HG03103 (cell line): ENCODE results near the gene NRN1L.

Experiments used
- ATAC-seq: cut with Tn5 transposase; IDR thresholded peaks from one replicate; pipeline ENCODE4 v1.9.1; 2021; ENCODE audit warnings: low read depth; ENCODE audit not compliant: unreplicated experiment

The NRN1L gene

DNA sequence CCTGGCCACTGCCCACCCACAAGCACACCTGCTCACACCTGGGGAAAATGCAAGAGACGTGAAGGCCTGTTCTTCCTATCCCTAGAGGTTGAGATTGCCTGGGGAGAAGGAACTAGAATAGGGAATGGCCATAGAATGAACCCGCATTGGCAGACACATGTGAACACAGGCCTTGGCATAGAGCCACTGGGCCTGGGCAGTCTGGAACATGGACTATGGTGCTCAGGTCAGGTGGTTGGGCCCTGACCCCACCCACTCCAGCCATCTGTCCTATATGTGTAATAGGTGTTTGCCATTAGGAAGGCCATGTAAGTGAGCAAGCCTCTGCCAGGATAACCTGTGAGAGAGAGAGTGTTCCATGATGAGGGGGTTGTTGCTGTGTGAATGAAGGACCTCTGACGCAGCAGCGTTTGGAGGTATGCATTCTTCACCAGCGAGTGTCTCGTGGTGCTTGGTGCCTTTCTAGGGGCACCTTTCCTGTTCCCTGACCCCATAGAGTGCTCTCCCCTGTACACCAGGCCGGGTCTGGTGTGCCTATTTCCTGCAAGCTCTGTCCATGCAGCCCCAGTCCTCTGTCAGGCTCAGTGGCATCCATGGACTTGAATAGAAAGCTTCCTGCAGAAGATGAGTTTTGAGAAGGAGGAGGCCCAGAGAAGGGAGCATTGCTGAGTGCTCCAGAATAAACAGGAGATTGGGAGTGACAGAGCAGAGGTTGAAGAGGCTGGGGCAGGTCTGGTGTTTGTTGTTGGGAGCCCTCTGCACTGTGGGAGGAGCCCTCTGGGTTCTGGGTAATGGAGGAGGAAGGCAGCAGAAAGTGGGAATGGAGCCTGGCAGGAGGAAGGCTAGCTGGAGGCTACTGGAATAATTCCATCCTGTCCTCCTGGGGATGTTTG lies 31.4 kb downstream of the NRN1L start:
- no peak for ATAC-seq

DNA sequence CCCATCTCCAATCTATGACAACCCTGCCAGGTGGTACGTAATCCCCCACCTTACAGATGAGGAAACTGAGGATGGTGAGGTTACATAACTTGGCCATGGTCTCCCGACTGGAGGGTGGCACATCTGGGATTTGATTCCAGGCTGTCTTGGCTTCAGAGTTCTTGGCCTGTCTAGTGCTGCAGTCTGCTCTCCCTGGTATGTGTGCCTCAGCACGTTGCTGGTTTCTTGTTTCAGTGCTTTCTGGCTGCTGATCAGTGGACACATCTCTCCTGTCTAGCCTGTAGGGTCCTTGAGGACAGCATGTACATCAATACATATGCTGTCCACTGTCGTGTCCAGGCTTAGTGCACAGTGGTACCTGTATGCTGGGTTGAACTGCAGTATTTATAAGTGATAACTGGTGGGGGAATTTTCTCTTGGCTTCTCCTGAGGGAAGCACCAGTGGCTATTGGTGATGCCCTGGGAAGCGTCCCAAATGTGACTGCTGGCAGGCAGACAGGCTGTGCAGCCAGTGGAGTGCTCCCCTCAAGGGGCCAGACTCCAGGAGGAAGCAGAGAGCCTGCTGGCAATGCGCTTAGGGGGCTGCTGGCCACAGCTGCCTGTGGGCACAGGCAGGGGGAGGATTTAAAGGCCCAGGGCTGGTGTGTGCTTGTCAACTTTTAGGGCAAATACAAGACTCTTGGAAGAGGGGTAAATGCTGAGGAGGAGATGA lies 32.6 kb downstream of the NRN1L start:
- no peak for ATAC-seq

DNA sequence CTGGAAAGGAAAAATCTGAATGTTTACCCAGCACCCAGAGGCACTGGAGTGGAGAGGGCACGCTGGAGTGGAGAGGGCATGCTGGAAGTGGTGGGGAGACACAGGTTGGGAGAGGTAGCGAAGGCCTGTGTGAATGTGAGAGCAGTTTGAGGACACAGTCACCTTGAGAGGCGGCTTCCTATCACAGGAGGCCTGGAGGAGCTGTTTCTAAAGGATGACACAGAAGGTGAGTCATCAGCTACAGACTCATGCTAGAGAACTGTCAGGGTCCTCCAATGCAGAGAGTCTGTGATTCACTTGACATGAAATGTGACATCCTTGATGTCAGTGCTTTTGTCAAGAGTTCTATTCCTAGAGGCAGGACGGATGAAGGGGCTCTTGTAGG lies 33.2 kb downstream of the NRN1L start:
- no peak for ATAC-seq

DNA sequence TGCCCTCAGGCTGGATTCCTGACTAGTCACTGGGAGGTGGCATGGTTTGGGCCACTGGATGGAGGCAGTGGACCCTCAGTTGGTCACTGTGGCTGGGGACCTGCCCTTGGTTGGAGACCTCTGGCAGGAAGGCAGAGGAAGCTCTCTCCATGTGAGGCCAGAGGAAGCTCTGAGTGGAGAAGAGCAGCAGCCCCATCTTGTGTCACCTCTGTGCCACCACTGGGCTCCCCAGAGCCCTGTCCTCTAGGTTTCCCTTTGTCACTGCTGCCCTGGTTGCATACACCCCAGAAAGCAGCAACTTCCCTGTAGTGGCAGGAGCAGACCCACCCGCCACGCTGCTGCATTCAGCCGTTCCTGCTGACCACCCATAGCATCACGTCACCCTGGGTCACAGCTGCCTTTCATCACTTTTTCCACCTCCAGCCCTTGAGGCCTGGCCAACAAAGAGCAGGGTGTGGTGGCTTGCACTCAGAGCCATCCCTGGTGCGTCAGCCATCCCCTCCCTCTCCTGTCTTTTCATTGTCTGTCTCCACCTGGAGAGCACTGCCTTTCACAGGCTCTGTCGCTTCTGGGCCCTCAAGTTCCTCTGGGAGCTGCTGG lies 35.0 kb downstream of the NRN1L start:
- no peak for ATAC-seq

DNA sequence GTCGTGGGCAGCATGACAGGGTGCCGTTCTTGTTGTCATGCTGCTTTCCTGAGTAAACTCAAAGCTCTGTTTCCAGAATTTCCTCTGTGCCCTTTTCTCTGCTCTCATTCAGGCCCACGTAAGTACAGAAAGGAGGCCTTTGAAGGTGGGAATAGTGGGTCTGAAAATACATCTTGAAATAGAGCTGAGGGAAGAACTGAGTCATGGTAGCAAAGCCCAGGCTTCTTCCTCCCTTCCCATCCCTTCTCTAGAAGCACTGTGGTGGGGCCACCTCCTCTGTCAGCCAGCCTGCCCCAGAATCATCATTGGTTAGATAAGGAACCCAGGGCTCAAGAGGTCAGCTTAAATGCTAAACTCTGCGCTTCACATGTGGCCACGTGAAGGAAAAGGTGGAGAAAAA lies 37.5 kb downstream of the NRN1L start:
- no peak for ATAC-seq

DNA sequence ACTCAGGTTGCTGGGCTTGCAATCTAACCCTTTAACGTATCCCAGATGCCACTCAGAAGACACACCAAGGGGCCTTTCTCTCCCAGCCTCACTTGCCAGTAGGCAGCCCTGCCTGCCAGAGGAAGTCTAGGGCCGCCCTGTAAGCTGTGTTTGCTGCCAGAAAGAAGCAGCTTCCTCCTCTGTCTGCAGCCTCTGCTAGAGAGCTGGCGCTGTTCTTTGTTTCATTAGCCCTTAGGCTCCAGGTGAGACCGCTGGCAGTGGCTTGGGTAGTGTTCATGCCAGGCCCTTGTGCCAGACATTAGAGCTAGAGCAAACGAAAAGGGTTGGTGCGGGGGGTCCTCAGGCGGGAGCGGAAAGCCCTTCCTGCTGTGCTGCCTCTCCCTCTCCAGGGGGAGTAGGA lies 38.1 kb downstream of the NRN1L start:
- ATAC-seq, result no peak

DNA sequence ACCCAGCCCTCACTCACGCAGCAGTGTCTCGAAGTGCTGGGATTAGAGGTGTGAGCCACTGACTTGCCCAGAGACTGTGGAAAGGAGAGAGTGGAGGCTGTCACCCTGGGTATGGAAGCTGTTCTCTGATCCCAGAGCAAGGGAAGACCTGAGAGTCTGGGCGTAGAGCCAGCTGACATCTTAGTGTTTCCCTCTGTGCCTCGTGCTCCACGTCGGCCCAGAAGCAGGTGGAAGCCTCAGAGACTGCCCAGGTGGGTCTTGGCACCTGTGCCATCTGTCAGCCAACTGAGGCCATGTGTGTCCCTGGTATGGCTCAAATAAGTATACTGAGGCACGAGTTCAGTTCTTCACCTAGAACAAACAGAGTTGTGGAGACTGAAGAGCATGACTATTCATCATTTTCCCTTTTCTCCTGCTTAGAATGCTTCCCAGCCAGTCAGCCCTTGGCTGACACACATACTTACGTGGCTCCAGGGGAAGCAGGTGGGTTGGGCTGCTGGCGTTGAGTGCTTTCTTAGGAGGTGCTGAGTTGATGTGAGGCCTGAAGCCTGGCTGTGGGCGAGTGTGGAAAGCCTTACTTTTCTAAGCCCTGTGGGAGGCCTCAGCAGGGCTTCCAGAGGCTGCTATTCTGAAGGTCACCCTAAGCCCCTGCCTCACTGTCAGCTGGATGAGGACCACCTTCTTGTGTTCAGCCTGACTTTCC lies 38.9 kb downstream of the NRN1L start:
- ATAC-seq, result no peak

DNA sequence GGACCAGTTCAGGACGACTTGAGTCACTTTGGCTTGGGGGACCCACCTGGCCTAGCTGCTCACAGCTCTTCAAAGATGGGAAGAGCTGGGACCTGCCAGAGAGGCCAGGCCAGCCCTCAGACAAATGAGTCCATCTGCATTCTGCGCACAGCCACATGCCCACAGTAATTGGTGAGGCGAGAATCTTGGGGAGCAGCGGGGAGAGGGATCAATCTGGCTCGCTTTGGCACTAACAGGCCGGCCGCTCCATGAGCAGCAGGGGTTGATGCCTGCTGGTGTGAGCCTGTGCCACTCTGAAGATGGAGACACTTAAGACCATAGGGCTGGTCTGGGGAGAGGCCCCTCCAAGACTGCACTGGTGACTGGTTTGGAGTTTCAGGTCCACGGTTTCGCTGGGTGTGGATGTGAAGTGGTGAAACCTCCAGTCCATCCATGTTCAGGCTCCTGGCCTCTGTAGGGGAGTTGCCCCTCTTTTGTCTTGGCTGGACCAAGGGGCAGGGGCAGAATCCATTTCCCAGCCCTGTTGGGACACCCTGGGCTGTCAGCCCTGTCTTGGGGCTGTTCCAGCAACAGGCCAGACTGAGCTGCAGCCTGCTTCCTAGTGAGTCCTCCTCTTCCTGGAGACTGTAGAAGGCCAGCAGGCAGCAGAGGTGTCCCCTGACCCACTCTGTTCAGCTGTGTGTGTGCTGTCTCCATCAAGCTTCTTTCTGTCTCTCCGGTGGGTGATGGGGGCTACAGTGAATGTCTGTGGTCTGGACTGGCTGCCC lies 39.6 kb downstream of the NRN1L start:
- ATAC-seq, result no peak

DNA sequence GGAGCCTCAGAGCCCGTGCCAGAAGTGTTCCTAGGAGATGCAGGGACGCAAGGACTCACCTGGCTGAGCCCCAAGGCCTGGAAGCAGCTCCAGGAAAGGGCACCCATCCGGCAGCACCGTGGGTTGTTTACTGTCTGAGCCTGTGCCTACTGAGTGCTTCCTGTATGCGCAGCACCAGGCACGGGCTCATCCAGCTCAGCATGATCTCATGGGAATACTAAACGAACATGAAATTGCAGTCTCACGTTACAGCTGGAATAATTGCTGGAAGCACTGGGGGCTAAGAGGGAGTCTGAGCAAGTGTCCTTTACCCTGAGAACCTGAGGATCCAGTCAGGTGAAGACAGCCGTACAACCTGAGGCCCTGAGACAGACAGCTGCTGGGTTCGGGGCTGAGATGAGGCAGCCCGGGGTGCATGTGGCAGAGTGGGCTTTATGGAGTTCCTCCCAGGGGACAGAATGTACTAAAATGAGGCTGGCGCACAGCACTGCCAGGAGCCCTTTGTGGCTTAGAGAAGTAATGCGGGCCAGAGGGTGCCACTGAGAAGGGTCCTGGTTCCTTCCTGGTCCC lies 41.6 kb downstream of the NRN1L start:
- ATAC-seq, result no peak

DNA sequence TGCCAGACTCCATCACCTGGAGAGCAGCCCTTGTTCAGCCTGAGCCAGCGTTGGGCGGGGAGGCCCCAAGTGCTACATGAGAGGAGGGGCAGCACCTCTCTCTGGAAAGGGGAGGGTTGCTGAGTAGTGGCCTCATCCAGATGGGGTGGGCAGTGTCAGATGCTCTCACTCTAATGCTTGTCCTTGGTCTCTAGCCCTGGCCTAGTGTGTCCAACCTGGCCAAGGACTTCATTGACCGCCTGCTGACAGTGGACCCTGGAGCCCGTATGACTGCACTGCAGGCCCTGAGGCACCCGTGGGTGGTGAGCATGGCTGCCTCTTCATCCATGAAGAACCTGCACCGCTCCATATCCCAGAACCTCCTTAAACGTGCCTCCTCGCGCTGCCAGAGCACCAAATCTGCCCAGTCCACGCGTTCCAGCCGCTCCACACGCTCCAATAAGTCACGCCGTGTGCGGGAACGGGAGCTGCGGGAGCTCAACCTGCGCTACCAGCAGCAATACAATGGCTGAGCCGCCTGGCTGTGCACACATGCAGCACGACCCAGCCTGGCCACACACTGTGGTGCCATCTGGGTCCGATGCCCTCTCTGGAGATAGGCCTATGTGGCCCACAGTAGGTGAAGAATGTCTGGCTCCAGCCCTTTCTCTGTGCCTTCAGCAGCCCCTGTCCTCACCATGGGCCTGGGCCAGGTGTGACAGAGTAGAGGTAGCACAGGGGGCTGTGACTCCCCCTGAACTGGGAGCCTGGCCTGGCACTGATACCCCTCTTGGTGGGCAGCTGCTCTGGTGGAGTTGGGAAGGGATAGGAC lies 42.7 kb downstream of the NRN1L start:
- no peak for ATAC-seq

DNA sequence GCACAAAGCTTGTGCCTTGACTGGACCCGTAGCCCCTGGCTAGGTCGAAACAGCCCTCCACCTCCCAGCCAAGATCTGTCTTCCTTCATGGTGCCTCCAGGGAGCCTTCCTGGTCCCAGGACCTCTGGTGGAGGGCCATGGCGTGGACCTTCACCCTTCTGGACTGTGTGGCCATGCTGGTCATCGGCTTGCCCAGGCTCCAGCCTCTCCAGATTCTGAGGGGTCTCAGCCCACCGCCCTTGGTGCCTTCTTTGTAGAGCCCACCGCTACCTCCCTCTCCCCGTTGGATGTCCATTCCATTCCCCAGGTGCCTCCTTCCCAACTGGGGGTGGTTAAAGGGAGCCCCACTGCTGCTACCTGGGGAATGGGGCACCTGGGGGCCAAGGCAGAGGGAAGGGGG lies 43.5 kb downstream of the NRN1L start:
- no peak for ATAC-seq

DNA sequence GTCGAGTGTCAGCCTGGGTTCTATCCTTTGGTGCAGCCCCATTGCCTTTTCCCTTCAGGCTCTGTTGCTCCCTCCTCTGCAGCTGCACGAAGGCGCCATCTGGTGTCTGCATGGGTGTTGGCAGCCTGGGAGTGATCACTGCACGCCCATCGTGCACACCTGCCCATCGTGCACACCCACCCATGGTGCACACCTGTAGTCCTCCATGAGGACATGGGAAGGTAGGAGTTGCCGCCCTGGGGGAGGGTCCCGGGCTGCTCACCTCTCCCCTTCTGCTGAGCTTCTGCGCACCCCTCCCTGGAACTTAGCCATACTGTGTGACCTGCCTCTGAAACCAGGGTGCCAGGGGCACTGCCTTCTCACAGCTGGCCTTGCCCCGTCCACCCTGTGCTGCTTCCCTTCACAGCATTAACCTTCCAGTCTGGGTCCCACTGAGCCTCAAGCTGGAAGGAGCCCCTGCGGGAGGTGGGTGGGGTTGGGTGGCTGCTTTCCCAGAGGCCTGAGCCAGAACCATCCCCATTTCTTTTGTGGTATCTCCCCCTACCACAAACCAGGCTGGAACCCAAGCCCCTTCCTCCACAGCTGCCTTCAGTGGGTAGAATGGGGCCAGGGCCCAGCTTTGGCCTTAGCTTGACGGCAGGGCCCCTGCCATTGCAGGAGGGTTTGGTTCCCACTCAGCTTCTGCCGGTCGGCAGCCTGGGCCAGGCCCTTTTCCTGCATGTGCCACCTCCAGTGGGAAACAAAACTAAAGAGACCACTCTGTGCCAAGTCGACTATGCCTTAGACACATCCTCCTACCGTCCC lies 44.1 kb downstream of the NRN1L start:
- peak; percentile 64 for ATAC-seq

DNA sequence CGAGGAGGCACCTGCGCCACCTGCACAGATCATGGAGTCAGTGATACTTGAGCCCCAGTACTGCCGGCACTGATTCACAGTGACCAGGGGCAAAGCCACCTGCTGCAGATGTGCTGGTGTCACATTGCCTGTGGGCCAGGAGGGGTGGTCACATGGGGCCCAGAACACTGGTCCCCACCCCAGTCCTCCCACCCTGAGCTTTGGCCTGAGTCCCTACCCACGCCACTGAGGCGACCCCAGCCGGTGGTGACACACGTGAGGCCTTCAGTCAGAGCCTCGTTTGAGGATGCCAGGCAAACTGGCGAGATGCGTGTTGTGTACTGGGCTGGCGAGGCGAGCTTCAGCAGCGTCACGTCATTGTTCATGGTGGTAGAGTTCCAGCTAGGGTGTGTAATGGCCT lies 45.5 kb downstream of the NRN1L start:
- ATAC-seq, result no peak

DNA sequence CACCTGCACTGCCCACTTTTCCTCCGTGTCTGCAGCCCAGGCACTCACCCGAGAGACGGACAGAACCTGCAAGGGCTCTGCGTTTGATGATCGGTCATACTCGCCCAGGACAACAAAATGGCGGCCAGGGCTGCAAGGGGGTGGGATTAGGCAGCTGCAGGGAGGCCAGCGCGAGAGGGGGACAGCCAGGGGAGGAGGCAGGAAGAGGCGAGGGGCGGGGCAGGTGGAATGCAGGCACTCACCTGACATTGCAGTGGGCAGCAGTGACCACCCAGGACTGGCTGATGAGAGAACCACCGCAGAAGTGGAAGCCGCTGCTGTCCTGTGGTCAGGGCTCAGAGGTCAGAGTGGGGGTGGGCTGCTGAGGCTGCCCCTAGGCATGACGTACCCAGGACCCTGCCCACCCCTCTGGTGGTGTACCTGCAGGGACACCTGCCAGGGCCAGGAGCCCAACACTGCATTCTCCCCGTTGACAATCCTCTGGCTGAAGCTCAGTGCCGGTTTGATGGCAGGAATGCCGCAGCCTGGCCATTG lies 46.1 kb downstream of the NRN1L start:
- ATAC-seq, result no peak

DNA sequence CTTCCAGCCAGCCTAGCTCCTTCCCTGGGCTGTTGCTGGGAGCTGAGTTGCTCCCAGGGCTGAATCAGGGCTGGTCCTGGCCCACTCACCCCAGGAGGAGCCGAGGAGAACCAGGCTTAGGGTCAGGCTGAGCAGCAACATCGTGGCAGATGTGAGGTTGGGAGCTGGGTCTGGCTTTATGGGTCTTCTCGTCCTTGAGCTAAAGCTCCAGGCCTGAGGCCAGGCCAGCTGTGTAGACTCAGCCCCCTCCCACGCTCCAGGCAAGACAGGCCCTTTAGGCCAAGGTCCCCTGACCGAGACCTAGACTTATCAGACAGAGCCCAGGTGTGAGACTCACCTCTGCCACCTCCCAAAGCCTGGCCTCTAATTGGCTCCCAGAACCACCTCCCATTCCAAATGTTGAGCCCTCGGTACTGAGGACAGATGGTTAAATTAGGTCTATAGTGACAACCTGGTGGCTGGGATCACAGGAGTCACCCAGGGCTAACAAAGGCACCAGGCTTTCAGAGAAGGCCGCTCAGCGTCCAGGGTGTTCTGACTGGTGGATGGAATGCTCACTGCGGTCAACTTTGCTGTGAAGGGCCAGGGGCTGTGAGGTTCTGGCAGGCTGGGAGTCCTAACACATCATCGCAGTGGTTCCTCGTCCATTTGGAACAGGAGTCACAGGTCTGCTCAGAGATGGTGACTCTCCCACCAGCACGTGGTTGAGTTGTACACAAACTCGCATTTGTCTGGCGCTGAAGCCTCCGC lies 47.2 kb downstream of the NRN1L start, which contains the start of gene CTRL:
TSS of gene CTRL (minus strand) at position 151 of the 750 bp plus-strand sequence. CDS start at position 141, 10 bp downstream.
- ATAC-seq, result no peak

DNA sequence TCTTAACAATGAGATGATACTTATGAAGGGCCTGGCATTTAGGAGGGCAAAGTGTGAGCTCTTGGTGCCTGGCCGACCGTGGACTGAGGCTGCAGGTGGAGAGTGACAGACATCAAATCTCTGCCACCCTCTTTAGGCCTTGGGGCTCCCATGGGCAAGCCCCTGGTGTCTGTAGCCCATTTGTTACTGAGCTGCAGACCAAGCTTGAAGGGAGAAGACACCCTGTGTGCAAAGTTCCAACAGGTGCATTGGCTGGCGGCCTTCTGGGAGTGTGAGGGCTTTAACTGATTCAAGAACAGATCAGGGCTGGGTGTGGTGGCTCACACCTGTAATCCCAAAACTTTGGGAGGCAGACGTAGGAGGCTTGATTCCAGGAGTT lies 47.8 kb downstream of the NRN1L start:
- ATAC-seq, result no peak

DNA sequence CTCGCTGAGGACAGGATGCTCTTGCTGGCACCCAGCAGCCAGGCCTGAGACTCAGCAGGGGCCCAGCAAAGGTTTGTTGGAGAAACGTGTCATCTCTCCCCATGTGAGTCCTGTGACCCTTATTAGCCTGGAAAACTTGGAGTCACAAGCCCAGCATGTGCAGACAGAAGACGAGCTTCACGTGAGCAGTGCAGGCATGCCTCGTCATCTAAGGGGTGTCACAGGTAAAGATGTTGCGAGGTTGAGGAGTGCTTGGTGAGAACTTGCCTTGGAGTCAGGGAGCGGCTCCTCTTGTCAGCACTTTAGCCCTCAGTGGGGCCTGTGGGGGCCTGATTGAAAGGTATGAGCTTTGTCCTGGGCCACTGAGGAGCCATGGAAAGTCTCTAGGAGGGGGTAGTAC lies 49.1 kb downstream of the NRN1L start:
- ATAC-seq, result no peak
